GM12878 (cell line): ENCODE measurements around the gene LYG1. TPM values are rescaled to one million over a fixed set of nuclear protein-coding genes. Genes with fewer than 3 reads are reported as not detected.

Experiments used
- ATAC-seq: fragments of 200-7000 bp; cut with Tn5 transposase; 3 replicates; pipeline ENCODE4 v1.9.1; 2020; ENCODE audit warnings: mild to moderate bottlenecking, moderate library complexity
- BruUV-seq: library from RNA; stranded (reverse); fragments of 400-500 nt; replicated peaks from 2 replicates; lab custom pipeline; 2021; lab: Mats Ljungman, UMichigan
- CTCF ChIA-PET: fragments of 300-600 bp; sonication (Branson Sonifier 250); formaldehyde crosslinking; extraction: SDS; loops from one replicate; lab custom pipeline; 2021; ENCODE audit warnings: inconsistent platforms; lab: Yijun Ruan, JAX
- POLR2A ChIA-PET: fragments of 350-600 bp; formaldehyde crosslinking; extraction: SDS; loops from one replicate; lab custom pipeline; 2021; ENCODE audit warnings: inconsistent platforms; lab: Charles Lee
- RAD21 ChIA-PET: fragments of 300-600 bp; sonication (Branson Sonifier 250); formaldehyde crosslinking; loops from one replicate; lab custom pipeline; 2023; ENCODE audit warnings: antibody characterized with exemption; ENCODE audit not compliant: unreplicated experiment; lab: Charles Lee
- SMC1A ChIA-PET: fragments of 300-600 bp; sonication (Branson Sonifier 250); formaldehyde crosslinking; loops from one replicate; lab custom pipeline; 2023; ENCODE audit not compliant: unreplicated experiment, uncharacterized antibody; lab: Charles Lee
- DNase-seq: peaks from one replicate; pipeline ENCODE4 v3.0.0-alpha.2; 2011; ENCODE audit warnings: low read depth, low spot score
- FAIRE-seq: peaks from 3 replicates; lab custom pipeline; 2011; peaks lifted over from hg19 to GRCh38; lab: Jason Lieb, UNC
- H2AFZ ChIP-seq: 2 replicates; pipeline ENCODE4 v1.6.0; 2011; ENCODE audit warnings: low read depth, low read length, control low read depth; ENCODE audit not compliant: control insufficient read depth
- H3K27ac ChIP-seq: 2 replicates; pipeline ENCODE4 v1.5.1; 2011; ENCODE audit warnings: control low read depth; ENCODE audit not compliant: control insufficient read depth, insufficient read depth
- H3K27me3 ChIP-seq, 2 experiments: replicated peaks in 1 of 2; 2 replicates each; pipeline versions ENCODE4 v1.6.0 to v1.6.1; 2011; ENCODE audit warnings: low read length in 1 of 2; ENCODE audit not compliant: control insufficient read depth in 2 of 2, insufficient read depth in 2 of 2
- H3K36me3 ChIP-seq, 2 experiments: 2 replicates each; pipeline ENCODE4 v1.5.1; 2011; ENCODE audit warnings: low read length in 1 of 2; ENCODE audit not compliant: control insufficient read depth in 2 of 2, insufficient read depth in 2 of 2
- H3K4me1 ChIP-seq: 2 replicates; pipeline ENCODE4 v1.6.1; 2011; ENCODE audit warnings: mild to moderate bottlenecking, low read length, moderate library complexity, mixed read lengths; ENCODE audit not compliant: control insufficient read depth, insufficient read depth
- H3K4me2 ChIP-seq: 2 replicates; pipeline ENCODE4 v1.6.0; 2011; ENCODE audit warnings: control low read depth; ENCODE audit not compliant: control insufficient read depth, insufficient read depth
- H3K4me3 ChIP-seq: fragments of 200-600 bp; sonication (generic); 2 replicates; pipeline ENCODE4 v1.5.1; 2016
- H3K79me2 ChIP-seq: 2 replicates; pipeline ENCODE4 v1.6.0; 2011; ENCODE audit warnings: low read length; ENCODE audit not compliant: control insufficient read depth, insufficient read depth
- H3K9ac ChIP-seq: 2 replicates; pipeline ENCODE4 v1.8.0; 2011; ENCODE audit warnings: low read length, control low read depth, mixed read lengths; ENCODE audit not compliant: control insufficient read depth, insufficient read depth
- H3K9me3 ChIP-seq: replicated peaks from 3 replicates; pipeline ENCODE4 v1.5.1; 2011; ENCODE audit warnings: mild to moderate bottlenecking, low read length; ENCODE audit not compliant: control insufficient read depth, insufficient read depth
- H4K20me1 ChIP-seq: 2 replicates; pipeline ENCODE4 v1.6.0; 2011; ENCODE audit not compliant: control insufficient read depth, insufficient read depth
- MEF2A ChIP-seq: IDR thresholded peaks from 2 replicates; pipeline ENCODE4 v1.6.1; 2011; ENCODE audit warnings: low read depth, mild to moderate bottlenecking, low read length, moderate library complexity; ENCODE audit not compliant: insufficient read depth
- MLLT1 ChIP-seq: fragments of 450-650 bp; IDR thresholded peaks from 2 replicates; pipeline ENCODE4 v1.6.1; 2016; ENCODE audit warnings: mild to moderate bottlenecking
- MXI1 ChIP-seq: fragments of 150-350 bp; IDR thresholded peaks from 2 replicates; pipeline ENCODE4 v1.6.1; 2011; ENCODE audit warnings: low read depth, mild to moderate bottlenecking, inconsistent platforms, low read length, improper control_type of control experiment
- NFYA ChIP-seq: IDR thresholded peaks from 2 replicates; pipeline ENCODE4 v1.6.1; 2011; ENCODE audit warnings: low read depth, mild to moderate bottlenecking, low read length, improper control_type of control experiment, borderline replicate concordance
- WGBS: methylation state at CpG from one replicate; pipeline ENCODE4 v1.1.6; 2016; ENCODE audit warnings: low lambda C conversion rate; ENCODE audit not compliant: insufficient replicate concordance, insufficient coverage; ENCODE audit errors: missing lambda C conversion rate; 5-methylcytosine and 5-hydroxymethylcytosine counted together
- in situ Hi-C: fragments of 300-500 bp; cut with MboI; formaldehyde crosslinking; loops from 9 replicates; pipeline ENCODE4 v1.14.3; 2018; ENCODE audit warnings: mixed read lengths
- intact Hi-C: fragments of 100-400 bp; cut with micrococcal nuclease; formaldehyde crosslinking; loops from one replicate; pipeline ENCODE4 v1.14.2; 2022; ENCODE audit not compliant: unreplicated experiment
- polyA plus RNA-seq, 11 experiments: library from polyadenylated mRNA; depleted of rRNA in 4 of 11; unstranded in 6 of 11; stranded (reverse) in 5 of 11; fragments of >200 nt; fragmentation: Nextera tagmentation in 4 of 11; fragmentation: Illumina TruSeq in 1 of 11; extraction: Ambion mirVana in 4 of 11; extraction: Trizol in 1 of 11; gene quantifications; 1 replicate in 1 of 11; 2 replicates in 10 of 11; pipeline versions ENCODE4 v1.2.1 to v1.2.3, GENCODE V29; 2011 to 2016; ENCODE audit warnings: inconsistent platforms in 2 of 11, missing spikeins in 2 of 11, low read depth in 1 of 11
- total RNA-seq, 4 experiments: library from RNA; depleted of rRNA in 3 of 4; stranded (reverse); fragments of >200 nt in 3 of 4; fragmentation: Illumina TruSeq in 1 of 4; extraction: Trizol in 1 of 4; gene quantifications; 2 replicates each; pipeline versions ENCODE4 v1.2.1 to v1.2.3, GENCODE V29; 2013 to 2021
- TF ChIP-seq, protein P1 (sequence below): fragments of 450-650 bp; IDR thresholded peaks from 2 replicates; pipeline ENCODE4 v1.6.1; 2016; ENCODE audit warnings: mild to moderate bottlenecking, moderate library complexity, borderline replicate concordance

LYG1 gene
- total and polyA plus RNA-seq, 10 of the 15 experiments (the other 5 are each of a cell fraction or from before 2014, with no cell fraction given): 0.27 to 1.3 (median 0.79) TPM; not detected in 1

DNA sequence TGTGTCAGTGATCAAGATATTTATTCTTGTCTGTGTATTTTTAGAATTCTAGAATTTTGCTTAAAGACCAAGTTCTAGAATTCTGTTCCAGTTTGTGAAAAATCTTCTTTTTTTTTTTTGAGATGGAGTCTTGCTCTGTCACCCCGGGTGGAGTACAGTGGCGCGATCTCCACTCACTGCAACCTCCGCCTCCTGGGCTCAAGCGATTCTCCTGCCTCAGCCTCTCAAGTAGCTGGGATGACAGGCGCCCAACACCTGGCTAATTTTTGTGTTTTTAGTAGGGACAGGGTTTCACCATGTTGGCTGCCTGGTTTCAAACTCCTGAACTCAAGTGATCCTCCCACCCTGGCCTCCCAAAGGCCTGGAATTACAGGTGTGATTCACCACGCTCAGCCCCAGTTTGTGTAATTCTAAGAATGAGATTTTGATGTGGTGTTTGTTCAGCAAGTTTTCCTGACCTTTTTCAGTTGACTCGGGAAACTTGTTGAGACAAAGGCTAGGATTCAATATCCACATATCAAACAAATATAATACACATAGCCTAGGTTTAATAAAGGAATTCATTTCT lies 39.8 kb upstream of the LYG1 start:
- ATAC-seq (no peak), FAIRE-seq (no peak), DNase-seq (no peak)
- BruUV-seq: no TSS peak
- Histone ChIP-seq H3K79me2 (peaks cover 84% of the 10 kb centered on the region), H3K4me2 (no peak overlapping the region), H3K4me1 (no peaks in the 10 kb centered on the region), H3K9me3 (no peaks in the 10 kb centered on the region), H3K4me3 (0 out of 2 replicates have a peak overlapping the region, but pooled peaks have one; percentile 23), H3K27ac (no peak overlapping the region), H4K20me1 (no peaks in the 10 kb centered on the region; the same call in 1 of the 2 replicates), H3K27me3 (no peaks in the 10 kb centered on the region), H2AFZ (no peak overlapping the region), H3K9ac (no peak overlapping the region), H3K36me3 (no peaks in the 10 kb centered on the region; a peak in 1 of 4 replicates)
- intact Hi-C loops: no loop called here
- CTCF ChIA-PET: no interaction called here
- RAD21 ChIA-PET: no interaction called here
- POLR2A ChIA-PET: no interaction called here
- in situ Hi-C loops: no loop called here
- SMC1A ChIA-PET: no interaction called here
- 89% methylated on average over 8 of the region's 8 CpGs for WGBS
- no peak for TF ChIP-seq NFYA
- peak; percentile 72; the same call in 1 of the 2 replicates for TF ChIP-seq MLLT1

GRCh38 chr2:99338029-99338585 lies 37.1 kb upstream of the LYG1 start:
- Histone ChIP-seq H3K4me2 (peak overlapping the region; percentile 58; the same call in 1 of the 2 replicates), H2AFZ (peak overlapping the region; percentile 61), H3K4me3 (peak overlapping the region; percentile 89), H3K9ac (peak overlapping the region; percentile 85), H3K27me3 (no peaks in the 10 kb centered on the region), H4K20me1 (no peaks in the 10 kb centered on the region), H3K79me2 (peaks cover 84% of the 10 kb centered on the region), H3K36me3 (peaks cover 0 to 2% of the 10 kb centered on the region in 2 experiments; a peak in 1 of 4 replicates), H3K27ac (peak overlapping the region; percentile 98), H3K9me3 (no peaks in the 10 kb centered on the region), H3K4me1 (peaks cover 5% of the 10 kb centered on the region)
- RAD21 ChIA-PET: interaction anchor here (1.0 to 4.5 kb wide), 4 partner anchors 9 to 197 kb away, joined by 3 to 29 read pairs (median 7); partner anchors contain the start of gene C2orf15
- 1% methylated on average over 17 of the region's 17 CpGs for WGBS
- TF ChIP-seq MXI1: peak; percentile 11; the same call in 1 of the 2 replicates
- TF ChIP-seq, protein P1, sequence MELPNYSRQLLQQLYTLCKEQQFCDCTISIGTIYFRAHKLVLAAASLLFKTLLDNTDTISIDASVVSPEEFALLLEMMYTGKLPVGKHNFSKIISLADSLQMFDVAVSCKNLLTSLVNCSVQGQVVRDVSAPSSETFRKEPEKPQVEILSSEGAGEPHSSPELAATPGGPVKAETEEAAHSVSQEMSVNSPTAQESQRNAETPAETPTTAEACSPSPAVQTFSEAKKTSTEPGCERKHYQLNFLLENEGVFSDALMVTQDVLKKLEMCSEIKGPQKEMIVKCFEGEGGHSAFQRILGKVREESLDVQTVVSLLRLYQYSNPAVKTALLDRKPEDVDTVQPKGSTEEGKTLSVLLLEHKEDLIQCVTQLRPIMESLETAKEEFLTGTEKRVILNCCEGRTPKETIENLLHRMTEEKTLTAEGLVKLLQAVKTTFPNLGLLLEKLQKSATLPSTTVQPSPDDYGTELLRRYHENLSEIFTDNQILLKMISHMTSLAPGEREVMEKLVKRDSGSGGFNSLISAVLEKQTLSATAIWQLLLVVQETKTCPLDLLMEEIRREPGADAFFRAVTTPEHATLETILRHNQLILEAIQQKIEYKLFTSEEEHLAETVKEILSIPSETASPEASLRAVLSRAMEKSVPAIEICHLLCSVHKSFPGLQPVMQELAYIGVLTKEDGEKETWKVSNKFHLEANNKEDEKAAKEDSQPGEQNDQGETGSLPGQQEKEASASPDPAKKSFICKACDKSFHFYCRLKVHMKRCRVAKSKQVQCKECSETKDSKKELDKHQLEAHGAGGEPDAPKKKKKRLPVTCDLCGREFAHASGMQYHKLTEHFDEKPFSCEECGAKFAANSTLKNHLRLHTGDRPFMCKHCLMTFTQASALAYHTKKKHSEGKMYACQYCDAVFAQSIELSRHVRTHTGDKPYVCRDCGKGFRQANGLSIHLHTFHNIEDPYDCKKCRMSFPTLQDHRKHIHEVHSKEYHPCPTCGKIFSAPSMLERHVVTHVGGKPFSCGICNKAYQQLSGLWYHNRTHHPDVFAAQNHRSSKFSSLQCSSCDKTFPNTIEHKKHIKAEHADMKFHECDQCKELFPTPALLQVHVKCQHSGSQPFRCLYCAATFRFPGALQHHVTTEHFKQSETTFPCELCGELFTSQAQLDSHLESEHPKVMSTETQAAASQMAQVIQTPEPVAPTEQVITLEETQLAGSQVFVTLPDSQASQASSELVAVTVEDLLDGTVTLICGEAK: peak; percentile 39; the same call in 1 of the 2 replicates
- TF ChIP-seq MEF2A: no peak
- DNase-seq (no peak), ATAC-seq (no peak), FAIRE-seq (no peak)
- SMC1A ChIA-PET: interaction anchor here (0.8 to 5.6 kb wide), 6 partner anchors 10 to 158 kb away, joined by 3 to 32 read pairs (median 6); no protein-coding TSS in a partner anchor
- intact Hi-C loops: loop anchor here (5.0 kb wide), 1 partner anchor 251 kb away; no protein-coding TSS in a partner anchor
- in situ Hi-C loops: no loop called here
- TSS peak; percentile 73 for BruUV-seq
- POLR2A ChIA-PET: interaction anchor here (1.0 to 3.6 kb wide), 3 partner anchors 10 to 197 kb away, joined by 4 to 30 read pairs (median 4); partner anchors contain the start of gene C2orf15
- CTCF ChIA-PET: interaction anchor here (1.2 to 2.7 kb wide), 3 partner anchors 8 to 19 kb away, joined by 5 to 15 read pairs (median 11); no protein-coding TSS in a partner anchor
